Femur (tissue), 1 donor: ENCODE measurements around the gene CELSR3.

Source experiments
- DNase-seq: peaks from one replicate; pipeline ENCODE4 v3.0.0-alpha.2; 2017

The CELSR3 gene

GRCh38 chr3:48660800-48661400, 1.8 kb downstream of the CELSR3 start:
- DNase-seq = no peak

DNA sequence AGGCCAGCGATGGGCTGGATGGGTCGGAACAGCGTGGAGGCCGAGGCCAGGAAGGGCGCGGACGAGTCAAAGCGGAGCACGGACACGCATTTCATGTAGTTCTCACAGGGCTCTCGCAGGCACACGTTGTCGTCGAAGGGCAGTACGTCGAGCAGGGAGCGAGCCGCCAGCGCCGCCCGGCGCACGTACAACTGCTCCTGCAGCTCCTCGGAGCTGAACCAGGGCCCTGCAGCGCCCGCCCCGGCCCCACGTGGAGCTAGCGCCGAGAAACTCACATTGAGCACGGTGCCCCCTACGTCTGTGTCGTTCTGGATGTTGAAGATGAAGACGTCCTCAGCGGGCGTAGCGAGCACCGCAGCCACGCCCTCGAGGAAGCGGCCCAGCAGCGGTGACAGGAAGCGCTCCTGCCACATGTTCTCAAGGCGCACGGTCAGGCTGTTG, 5.8 kb downstream of the CELSR3 start:
- DNase-seq = no peak

DNA sequence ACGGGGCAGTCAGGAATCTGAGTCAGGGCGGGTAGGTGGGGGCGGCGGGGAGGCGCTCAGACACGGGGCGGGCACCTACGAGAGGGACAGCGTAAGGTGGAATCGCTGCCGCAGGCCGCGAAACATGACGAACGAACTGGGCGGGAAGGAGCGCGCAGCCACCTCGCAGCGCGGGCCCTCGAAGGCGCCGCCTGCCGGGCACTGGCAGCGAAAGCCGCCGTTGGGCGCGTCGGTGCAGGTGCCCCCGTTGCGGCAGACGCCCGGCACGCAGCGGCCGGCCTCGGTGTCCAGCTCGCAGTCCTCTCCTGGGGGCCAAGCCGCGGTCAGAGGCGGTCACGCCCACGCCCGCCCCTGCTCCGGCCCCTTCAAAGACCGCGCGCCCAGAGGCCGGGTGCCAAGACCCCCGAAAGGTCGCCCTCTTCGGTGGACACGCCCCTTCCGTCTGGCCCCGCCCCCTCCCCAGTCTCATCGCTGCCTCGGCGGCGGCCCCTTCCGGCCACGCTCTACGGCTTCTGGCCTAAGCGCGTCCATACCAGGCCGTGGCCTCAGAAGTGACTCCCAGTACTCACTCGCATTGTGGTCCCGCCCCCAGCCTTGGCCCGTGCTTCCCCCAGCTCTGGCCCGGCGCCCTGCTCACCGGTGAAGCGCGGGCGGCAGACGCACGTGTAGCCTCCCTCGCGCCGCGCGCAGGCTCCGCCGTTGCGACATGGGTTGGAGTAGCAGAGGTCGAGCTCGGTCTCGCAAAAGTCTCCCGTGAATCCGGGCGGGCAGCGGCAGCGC, 6.4 kb downstream of the CELSR3 start:
- peak; percentile 83 for DNase-seq

DNA sequence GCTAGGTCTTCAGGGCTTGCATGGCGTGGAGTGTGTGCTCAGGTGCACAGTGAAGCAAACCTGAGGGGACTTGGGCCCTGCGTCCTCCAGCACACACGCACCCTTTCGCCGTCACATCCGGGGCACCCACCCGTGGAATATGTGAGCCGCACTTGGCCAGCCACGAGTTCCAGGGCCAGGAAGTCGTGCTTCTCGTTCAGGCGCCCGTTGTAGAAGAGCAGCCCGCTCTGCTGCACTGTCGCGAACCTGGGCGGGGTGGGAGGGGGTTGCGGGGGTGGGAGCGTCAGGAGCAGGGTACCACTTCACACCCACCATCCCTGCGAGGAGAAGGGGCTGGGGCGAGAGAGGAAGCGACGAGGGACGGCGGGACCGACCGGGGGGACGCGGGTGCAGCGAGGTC, 7.1 kb downstream of the CELSR3 start:
- no peak for DNase-seq

GRCh38 chr3:48655063-48655462, 7.6 kb downstream of the CELSR3 start:
- no peak for DNase-seq

GRCh38 chr3:48652923-48653715, 9.6 kb downstream of the CELSR3 start:
- no peak for DNase-seq

GRCh38 chr3:48651771-48652170, 10.9 kb downstream of the CELSR3 start:
- no peak for DNase-seq

- DNase-seq = no peak
These were observed 12.0 kb downstream of the CELSR3 start for GRCh38 chr3:48650723-48651122.

DNA sequence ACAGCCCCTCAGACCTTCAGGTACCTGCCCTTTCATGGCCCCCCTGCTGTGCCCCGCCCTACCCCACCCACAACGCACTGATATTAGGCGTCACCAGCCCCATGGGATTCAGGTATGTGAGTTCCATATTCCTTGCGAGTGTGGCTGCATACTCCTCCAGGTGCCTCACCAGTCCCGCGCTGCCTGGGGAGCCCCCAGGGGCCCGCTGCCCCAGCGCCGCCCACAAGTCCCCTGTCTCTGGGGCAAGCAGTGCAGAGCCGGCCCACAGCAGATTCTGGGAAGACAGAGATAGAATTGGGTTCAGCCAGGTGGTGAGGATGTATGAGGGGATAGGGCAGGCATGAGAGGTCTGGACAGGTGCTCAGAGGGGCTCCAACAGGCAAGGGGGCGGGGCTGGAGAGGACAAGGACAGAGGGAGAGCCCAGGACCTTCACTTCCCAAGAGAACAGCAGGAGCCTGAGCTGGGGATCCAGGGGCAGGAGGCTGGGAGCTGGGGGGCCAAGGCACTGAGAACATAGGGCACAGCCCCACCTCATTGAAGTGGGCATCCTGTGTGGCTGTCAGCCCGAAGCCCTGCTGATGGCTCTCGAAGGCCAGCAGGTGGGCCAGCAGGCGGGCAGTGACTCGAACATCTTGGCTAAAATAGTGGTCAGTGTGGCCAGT, 14.4 kb downstream of the CELSR3 start:
- no peak for DNase-seq

- no peak for DNase-seq
These were observed 15.0 kb downstream of the CELSR3 start for GRCh38 chr3:48647714-48648113.

GRCh38 chr3:48644898-48645760, 17.6 kb downstream of the CELSR3 start:
- DNase-seq = no peak

- DNase-seq = no peak
These were observed 20.1 kb downstream of the CELSR3 start for GRCh38 chr3:48642605-48643004.

DNA sequence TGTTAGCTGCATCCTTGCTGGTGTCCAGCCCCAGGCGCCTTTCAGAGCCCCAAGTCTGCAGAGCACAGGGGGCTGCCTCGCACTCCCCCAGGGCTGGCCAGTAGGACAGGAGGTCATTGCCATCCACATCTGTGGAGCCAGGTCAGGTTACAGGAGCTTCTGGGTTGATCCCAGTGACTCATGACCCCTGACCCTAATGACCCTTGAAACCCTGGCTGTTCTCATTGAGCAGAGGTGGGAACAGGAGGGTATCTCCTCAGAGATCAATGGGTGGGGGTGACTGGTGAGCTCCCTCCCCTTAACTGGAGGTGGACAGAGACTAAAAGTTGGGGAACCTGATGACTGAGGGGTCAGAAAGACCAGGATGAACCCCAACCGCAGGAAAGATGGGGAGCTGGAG, 21.3 kb downstream of the CELSR3 start:
- no peak for DNase-seq

GRCh38 chr3:48639944-48640606, 22.6 kb downstream of the CELSR3 start:
- DNase-seq = no peak

DNA sequence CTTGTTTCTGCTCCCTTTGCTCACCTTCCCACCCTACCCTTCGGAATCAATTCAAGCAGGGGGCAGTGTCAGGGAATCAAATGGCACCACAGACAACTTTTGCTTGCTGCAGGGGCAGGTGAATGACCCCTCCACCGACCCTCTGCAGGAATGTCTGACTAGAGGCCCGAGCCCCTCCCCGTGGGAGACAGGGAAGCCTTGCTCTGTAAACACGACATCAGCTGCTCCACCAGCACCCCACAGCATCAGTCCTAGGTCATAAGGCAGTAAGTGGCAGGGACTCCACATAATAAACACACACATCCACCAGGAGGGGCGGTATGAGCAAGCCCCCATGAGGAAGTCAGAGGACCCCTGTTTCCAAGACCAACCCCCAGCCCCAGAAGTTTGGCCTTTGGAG, 25.4 kb downstream of the CELSR3 start:
- no peak for DNase-seq

DNA sequence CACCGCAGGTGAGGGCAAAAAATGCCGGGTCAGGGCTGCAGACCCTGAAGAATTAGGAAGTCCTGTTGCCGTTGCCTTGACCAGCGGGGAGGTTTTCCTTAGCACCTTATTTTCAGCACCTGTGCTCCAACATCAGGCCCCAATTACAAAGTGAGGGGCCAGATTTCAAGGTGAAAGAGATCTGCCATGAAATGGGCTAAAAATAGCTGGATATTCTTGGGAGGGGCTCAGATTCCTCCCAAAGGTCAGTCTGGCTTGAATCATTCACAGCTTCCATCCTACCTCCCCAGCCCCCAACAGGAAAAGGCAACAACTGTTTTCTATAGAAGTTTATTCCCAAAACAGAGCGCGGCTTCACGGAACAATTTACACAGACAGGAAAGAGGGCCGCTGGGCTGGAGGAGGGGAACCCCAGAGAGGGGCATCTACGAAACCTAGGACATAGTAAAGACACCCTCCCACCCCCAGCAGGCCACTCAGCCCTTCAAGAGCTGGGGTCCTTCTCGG, 26.5 kb downstream of the CELSR3 start:
- no peak for DNase-seq

GRCh38 chr3:48635222-48636021, 27.3 kb downstream of the CELSR3 start, which contains the start of gene SLC26A6:
Gene SLC26A6 (minus strand): TSS chr3:48635461. CDS start chr3:48635393, 68 bp downstream.
- peak; percentile 98 for DNase-seq

DNA sequence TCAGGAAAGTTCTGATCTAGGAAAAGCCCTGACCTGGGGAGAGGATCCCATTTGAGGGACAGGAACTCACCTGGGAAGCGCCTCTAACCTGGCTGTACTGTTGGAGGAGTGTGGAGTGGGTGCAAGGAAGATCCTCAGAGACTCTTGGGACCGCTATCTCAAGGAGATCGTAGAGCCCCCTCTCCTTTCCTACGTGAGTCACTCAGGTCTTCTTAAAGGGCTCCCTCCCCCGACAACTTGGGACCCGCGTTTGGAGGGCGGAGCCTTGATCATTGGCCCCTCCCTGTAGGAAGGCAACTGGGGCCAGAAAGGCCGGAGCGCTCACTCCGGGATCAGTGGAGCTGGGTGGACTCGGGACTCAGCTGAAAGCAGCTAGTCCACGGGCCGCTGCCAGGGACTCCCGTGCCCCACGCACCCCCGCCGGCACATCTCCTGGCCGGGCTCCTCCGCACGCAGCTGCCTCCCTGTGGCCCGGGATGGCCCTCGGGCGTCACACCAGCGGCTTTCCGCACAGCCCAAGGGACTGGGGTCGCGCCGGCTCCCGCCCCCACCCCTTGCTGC, 27.9 kb downstream of the CELSR3 start:
- DNase-seq = peak; percentile 66

GRCh38 chr3:48633743-48634142, 28.9 kb downstream of the CELSR3 start:
- no peak for DNase-seq

DNA sequence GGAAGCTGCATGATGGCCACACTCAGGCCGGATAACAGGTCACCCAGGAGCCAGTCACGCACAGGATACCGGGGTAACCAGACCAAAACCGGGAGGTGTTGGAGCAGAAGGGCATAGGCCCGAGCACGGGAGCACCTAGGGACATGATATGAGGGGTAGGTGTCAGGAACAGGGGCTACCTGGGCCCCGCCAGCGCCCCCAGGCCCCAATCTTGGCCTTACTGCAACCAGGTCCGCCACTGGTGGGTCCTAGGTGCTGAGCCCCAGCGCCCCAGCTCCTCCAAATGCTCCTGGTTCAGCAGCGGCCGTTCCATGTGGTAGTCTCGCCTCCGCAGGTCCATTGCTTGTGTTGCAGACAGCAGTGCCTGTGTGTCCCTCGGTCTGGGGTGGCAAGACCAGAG, 29.4 kb downstream of the CELSR3 start:
- DNase-seq = no peak
